Measurements from ENCODE around the gene TRAF4.
"Not testable (repeated sequence)": the region's sequence is repeated elsewhere in the genome, so short reads cannot be mapped to it uniquely, and the experiment has no call there.

Gene TRAF4

GRCh38 chr17:28728364-28729200 lies 15.2 kb upstream of the TRAF4 start, which contains the start of gene NEK8:
Gene NEK8, plus strand, starts transcription at chr17:28728788. Its CDS starts 26 bp downstream, at chr17:28728814.
- peak; percentile 97 to 98 (median 97) for DNase-seq (ENCODE audit: low read depth in 3 of 3)

- DNase-seq (ENCODE audit: low read depth in 3 of 3) = no peak
Measured at GRCh38 chr17:28729950-28730330, 13.9 kb upstream of the TRAF4 start.

GRCh38 chr17:28733346-28733745 lies 10.5 kb upstream of the TRAF4 start:
- no peak for DNase-seq (ENCODE audit: low read depth in 3 of 3)

- DNase-seq (ENCODE audit: low read depth in 3 of 3) = no peak
Measured at GRCh38 chr17:28734712-28735241, 9.0 kb upstream of the TRAF4 start.

GRCh38 chr17:28735242-28735722 lies 8.5 kb upstream of the TRAF4 start:
- DNase-seq (ENCODE audit: low read depth in 3 of 3) = no peak

- DNase-seq (ENCODE audit: low read depth in 3 of 3) = not testable (repeated sequence)
Measured at GRCh38 chr17:28735913-28736769, 7.7 kb upstream of the TRAF4 start.

- DNase-seq (ENCODE audit: low read depth in 3 of 3) = no peak
Measured at GRCh38 chr17:28737316-28737715, 6.5 kb upstream of the TRAF4 start.

- no peak for DNase-seq (ENCODE audit: low read depth in 3 of 3)
Measured at GRCh38 chr17:28737770-28738679, 5.8 kb upstream of the TRAF4 start.

- DNase-seq (ENCODE audit: low read depth in 3 of 3) = peak in 1 of 3 experiments; percentile 59
Measured at GRCh38 chr17:28738680-28739384, 5.0 kb upstream of the TRAF4 start.

- DNase-seq (ENCODE audit: low read depth in 3 of 3) = no peak
Measured at GRCh38 chr17:28740406-28741357, 3.1 kb upstream of the TRAF4 start.

GRCh38 chr17:28741358-28742349 lies 2.2 kb upstream of the TRAF4 start:
- DNase-seq (ENCODE audit: low read depth in 3 of 3) = no peak

- peak in 2 of 3 experiments; percentile 57 to 75 for DNase-seq (ENCODE audit: low read depth in 3 of 3)
Measured at GRCh38 chr17:28744104-28744971, 527 bp downstream of the TRAF4 start.

GRCh38 chr17:28744972-28745785 lies 1.4 kb downstream of the TRAF4 start:
- no peak for DNase-seq (ENCODE audit: low read depth in 3 of 3)

- DNase-seq (ENCODE audit: low read depth in 3 of 3) = no peak
Measured at GRCh38 chr17:28745786-28746411, 2.1 kb downstream of the TRAF4 start.

GRCh38 chr17:28746611-28747050 lies 2.8 kb downstream of the TRAF4 start:
- DNase-seq (ENCODE audit: low read depth in 3 of 3) = no peak

Data from stimulated activated CD4-positive, alpha-beta T cell treated with anti-CD3 and anti-CD28 coated beads, TNF-alpha, amount 100 ng/mL, for 24 hours (primary cell).